Inflammatory macrophage treated with lipopolysaccharide for 4 hours (primary cell): ENCODE data around the gene SMPD2.

ENCODE experiments used
- DNase-seq: peaks from one replicate; pipeline ENCODE4 v3.0.0-alpha.2; 2020

The SMPD2 gene

DNA sequence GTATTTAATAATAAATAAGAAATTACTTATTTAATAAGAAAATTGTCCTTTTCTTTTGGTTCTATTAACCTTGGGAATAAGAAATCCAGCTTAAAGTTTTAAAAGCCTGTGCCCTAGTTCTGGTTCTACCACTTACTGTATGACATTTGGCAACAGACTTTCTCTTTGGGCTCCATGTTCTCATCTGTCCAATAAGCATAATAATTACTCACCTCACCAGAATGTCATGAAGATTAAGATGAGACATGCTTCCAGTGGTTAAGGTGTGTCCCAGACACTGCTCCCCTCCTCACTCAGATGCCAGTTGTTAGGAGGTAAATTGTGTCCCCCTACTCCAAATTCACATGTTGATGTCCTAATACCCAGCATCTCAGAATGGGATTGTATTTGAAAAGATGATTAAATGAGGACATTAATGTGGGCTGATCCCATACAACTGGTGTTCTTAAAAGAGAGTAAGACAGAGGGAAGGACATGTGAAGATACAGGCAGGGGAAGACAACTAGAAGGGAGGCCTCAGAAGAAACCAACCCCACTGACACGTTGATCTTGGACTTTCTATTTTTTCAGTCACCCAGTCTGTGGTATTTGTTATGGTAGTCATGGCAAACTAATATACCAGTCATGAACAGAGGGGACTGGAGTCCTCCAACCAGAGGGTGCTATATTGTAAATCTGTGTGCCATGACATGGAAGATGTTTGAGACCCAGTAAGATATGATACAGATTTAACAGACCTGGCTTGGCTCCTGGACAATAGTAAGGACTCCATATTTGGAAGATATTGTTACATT, 21.4 kb downstream of the SMPD2 start:
- no peak for DNase-seq

- DNase-seq = no peak
Measured at GRCh38 chr6:109465772-109466171, 25.2 kb downstream of the SMPD2 start.

GRCh38 chr6:109466212-109466923, 25.8 kb downstream of the SMPD2 start:
- no peak for DNase-seq

- no peak for DNase-seq
Measured at GRCh38 chr6:109467696-109468095, 27.2 kb downstream of the SMPD2 start.

GRCh38 chr6:109469591-109470189, 29.2 kb downstream of the SMPD2 start:
- DNase-seq = no peak

GRCh38 chr6:109471105-109471810, 30.7 kb downstream of the SMPD2 start:
- no peak for DNase-seq

- no peak for DNase-seq
Measured at GRCh38 chr6:109472132-109472995, 31.8 kb downstream of the SMPD2 start.

DNA sequence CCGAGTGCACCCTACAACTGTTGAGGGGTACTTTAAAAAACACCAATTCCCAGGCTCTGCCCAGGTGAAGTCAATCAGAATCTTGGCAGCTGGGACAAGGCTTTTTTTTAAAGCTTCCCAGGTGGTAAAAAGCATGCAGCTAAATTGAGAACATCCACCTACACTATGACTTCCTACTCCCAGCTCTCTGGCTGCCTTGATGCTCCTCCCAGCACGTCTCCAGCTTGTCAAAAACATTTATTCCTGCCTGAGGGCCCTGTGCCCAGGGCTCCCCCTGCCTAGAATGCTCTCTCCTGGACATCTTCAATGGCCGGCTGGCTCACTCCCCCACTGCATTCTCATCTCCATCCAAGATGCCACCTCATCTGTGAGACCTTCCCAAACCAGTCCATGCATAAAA, 32.6 kb downstream of the SMPD2 start:
- no peak for DNase-seq

DNA sequence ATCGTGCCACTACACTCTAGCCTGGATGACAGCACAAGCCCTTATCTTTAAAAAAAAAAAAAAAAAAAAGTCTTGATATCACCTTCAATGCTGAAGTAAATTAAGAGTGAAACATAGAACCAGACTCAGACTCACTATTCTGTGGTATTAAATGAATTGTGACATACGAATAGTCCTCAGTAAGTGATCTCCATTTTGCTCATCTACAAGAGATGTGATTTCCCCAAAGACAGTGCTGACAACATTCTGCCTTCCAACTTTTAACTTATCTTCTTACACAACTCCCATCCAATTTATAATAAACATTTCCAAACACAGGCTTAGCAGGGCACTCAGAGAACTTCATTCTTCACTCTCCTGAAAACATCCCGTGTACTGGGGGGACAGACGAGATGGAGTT, 34.5 kb downstream of the SMPD2 start:
- no peak for DNase-seq

- DNase-seq = no peak
Measured at GRCh38 chr6:109475625-109476024, 35.1 kb downstream of the SMPD2 start.

DNA sequence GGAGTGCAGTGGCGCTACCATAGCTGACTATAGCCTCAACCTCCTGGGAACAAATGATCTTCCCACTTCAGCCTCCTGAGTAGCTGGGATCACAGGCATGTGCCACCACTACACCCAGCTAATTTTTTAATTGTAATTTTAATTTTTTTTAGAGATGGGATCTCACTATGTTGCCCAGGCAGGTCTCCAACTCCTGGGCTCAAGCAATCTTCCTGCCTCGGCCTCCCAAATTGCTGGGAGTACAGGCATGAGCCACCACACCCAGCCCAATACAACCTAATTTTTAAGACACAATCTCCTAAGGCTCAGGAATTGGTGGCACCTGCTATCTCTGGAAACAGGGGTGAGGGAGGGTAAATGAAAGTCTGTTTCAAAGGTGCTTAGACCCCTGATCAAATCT, 36.7 kb downstream of the SMPD2 start:
- no peak for DNase-seq

GRCh38 chr6:109477725-109478124, 37.2 kb downstream of the SMPD2 start:
- no peak for DNase-seq

DNA sequence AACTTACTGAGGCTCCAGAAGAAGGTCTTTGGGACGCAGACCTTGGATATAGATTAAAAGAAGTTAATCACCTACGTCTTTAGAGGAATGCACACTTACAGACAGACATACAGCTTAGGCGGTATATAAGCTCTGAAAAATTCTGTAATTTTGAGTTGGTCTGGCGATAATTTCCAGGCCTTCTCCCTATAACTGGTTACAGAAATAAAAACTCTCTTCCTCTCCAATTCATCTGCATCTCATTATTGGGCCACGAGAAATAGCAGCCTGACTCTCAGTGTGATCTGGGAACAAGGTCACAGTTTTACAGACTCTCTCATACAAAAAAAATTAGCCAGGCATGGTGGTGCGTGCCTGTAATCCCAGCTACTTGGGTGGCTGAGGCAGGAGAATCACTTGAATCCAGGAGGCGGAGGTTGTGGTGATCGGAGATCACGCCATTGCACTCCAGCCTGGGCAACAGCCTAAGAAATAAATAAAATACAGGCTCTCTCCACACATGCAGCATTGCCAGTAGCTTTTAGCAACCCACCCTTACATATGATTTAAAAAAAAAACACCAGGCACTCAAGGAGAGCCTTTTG, 37.8 kb downstream of the SMPD2 start:
- DNase-seq = no peak

DNA sequence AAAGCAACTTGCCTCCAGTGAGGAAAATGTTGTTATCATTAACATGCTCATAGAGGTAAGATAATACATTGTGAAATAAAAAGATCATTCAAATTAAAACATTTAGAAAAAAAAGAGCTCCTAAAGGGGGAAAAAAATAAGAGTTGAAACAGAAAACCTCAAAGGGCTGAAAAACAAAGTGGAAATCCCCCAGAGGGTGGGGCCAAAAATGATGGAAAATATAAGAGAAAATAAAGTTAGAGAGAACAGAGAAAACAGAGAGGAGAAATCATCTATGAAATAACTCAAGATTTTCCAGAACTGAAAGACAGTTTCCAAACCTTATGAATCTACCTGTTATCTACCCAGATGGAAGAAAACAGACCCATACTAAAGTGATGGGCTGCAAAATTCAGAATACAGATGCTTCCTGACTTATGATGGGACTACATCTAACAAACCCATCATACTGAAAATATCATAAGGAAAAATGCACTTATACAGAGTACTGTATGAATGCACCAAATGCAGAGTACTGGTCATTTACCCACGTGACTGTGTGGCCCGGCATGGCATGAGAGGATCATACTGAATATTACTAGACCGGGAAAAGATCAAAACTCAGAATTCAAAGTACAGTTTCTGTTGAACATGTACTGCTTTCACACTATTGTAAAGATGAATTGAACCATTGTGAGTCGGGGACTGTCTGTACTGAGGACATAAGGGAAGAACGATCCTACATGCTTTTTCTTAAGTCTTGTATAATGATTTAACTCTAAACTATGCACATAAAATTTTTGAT, 38.5 kb downstream of the SMPD2 start:
- DNase-seq = no peak

GRCh38 chr6:109480993-109481480, 40.5 kb downstream of the SMPD2 start:
- DNase-seq = no peak

- DNase-seq = peak; percentile 94
Measured at GRCh38 chr6:109482905-109483734, 42.6 kb downstream of the SMPD2 start, which contains the start of gene ZBTB24. ZBTB24 (minus strand) TSS chr6:109483219; CDS start chr6:109482026, 1,193 bp downstream.

DNA sequence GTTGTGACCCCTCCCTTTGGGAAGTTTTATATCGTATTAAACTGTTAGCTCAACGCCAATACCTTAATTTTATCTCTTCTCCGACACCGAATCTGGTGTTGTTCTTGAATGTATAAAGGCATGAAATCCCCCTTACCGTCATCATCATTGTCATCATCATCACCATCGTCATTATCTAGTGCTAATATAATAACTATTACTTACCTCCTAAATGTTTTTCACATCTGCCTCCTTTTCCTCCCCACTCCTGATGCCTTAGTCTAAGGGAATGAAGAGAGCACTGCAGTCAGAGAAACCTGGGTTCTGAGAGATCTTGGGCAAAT, 43.2 kb downstream of the SMPD2 start:
- DNase-seq = peak; percentile 35

DNA sequence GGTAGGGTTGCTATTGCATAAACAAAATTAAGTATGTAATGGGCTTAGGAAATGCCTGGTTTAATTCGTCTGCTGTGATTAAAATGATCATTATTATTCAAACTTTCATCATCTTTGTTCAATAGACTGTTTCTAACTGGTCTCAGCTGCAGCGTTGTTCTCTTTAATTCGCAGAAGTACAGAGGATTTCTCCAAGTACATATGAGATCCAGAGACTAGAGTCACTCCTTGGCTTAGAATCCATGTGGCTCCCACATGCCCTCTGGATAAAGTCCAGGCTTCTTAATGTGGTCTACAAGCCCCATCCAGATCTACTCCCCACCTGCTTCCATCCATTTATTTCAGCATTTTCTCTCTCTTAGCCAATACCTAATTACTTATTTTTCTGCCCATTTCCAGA, 43.6 kb downstream of the SMPD2 start:
- DNase-seq = no peak

- no peak for DNase-seq
Measured at GRCh38 chr6:109485266-109485935, 44.9 kb downstream of the SMPD2 start.
